Measurements from ENCODE around the gene CEP41. TPM values are rescaled to one million over a fixed set of nuclear protein-coding genes. Genes with fewer than 3 reads are reported as not detected.

Gene CEP41
- total RNA-seq, 4 donors from 2014 or later = 1.8 to 6.2 (median 1.9) TPM

- no peaks in the 10 kb centered on the region for H3K27me3 ChIP-seq
- H3K4me3 ChIP-seq = no peak overlapping the region
- peak in 1 of 2 donors; percentile 5 for ATAC-seq
- intact Hi-C loops (cut with DNase I; ENCODE audit: low total_unique reads) = no loop called here
- in situ Hi-C loops (cut with MboI; ENCODE audit: low sequenced_read_pairs in 4 of 4) = no loop called here
- H3K27ac ChIP-seq = peak overlapping the region in 2 of 4 donors; percentile 63 to 64
- peaks cover 9 to 19% of the 10 kb centered on the region in 2 donors for H3K4me1 ChIP-seq
- no peaks in the 10 kb centered on the region for H3K9me3 ChIP-seq
- no peak for DNase-seq
- no peaks in the 10 kb centered on the region for H3K36me3 ChIP-seq
- TF ChIP-seq CTCF (IDR thresholded peaks at IDR 0.05 in 4 of 5, conservative IDR thresholded peaks at IDR 0.05 in 1 of 5) (no peak), POLR2A (IDR thresholded peaks at IDR 0.05) (no peak)
Observed at GRCh38 chr7:130384841-130385599, 55.8 kb downstream of the CEP41 start.

GRCh38 chr7:130384371-130384801, 56.4 kb downstream of the CEP41 start:
- Histone ChIP-seq H3K36me3 (no peaks in the 10 kb centered on the region), H3K4me3 (no peak overlapping the region), H3K4me1 (peaks cover 9 to 19% of the 10 kb centered on the region in 2 donors), H3K27me3 (no peaks in the 10 kb centered on the region), H3K27ac (no peak overlapping the region), H3K9me3 (no peaks in the 10 kb centered on the region)
- no peak for DNase-seq
- no peak for ATAC-seq
- TF ChIP-seq POLR2A (IDR thresholded peaks at IDR 0.05) (no peak), CTCF (IDR thresholded peaks at IDR 0.05 in 4 of 5, conservative IDR thresholded peaks at IDR 0.05 in 1 of 5) (no peak)
- intact Hi-C loops (cut with DNase I; ENCODE audit: low total_unique reads) (no loop called here), in situ Hi-C loops (cut with MboI; ENCODE audit: low sequenced_read_pairs in 4 of 4) (no loop called here)

- Histone ChIP-seq H3K36me3 (no peaks in the 10 kb centered on the region), H3K4me1 (peaks cover 9 to 19% of the 10 kb centered on the region in 2 donors), H3K4me3 (no peak overlapping the region), H3K27me3 (no peaks in the 10 kb centered on the region), H3K9me3 (no peaks in the 10 kb centered on the region), H3K27ac (no peak overlapping the region)
- ATAC-seq (no peak), DNase-seq (no peak)
- intact Hi-C loops (cut with DNase I; ENCODE audit: low total_unique reads) = no loop called here
- TF ChIP-seq POLR2A (IDR thresholded peaks at IDR 0.05) (no peak), CTCF (IDR thresholded peaks at IDR 0.05 in 4 of 5, conservative IDR thresholded peaks at IDR 0.05 in 1 of 5) (no peak)
- in situ Hi-C loops (cut with MboI; ENCODE audit: low sequenced_read_pairs in 4 of 4) = no loop called here
Observed at GRCh38 chr7:130383187-130383980, 57.4 kb downstream of the CEP41 start.

- TF ChIP-seq CTCF (IDR thresholded peaks at IDR 0.05 in 4 of 5, conservative IDR thresholded peaks at IDR 0.05 in 1 of 5) (no peak), POLR2A (IDR thresholded peaks at IDR 0.05) (no peak)
- Histone ChIP-seq H3K27me3 (no peaks in the 10 kb centered on the region), H3K9me3 (no peaks in the 10 kb centered on the region), H3K36me3 (no peaks in the 10 kb centered on the region), H3K4me3 (no peak overlapping the region), H3K4me1 (peaks cover 9 to 19% of the 10 kb centered on the region in 2 donors), H3K27ac (no peak overlapping the region)
- ATAC-seq (no peak), DNase-seq (no peak)
- in situ Hi-C loops (cut with MboI; ENCODE audit: low sequenced_read_pairs in 4 of 4) (no loop called here), intact Hi-C loops (cut with DNase I; ENCODE audit: low total_unique reads) (no loop called here)
Observed at GRCh38 chr7:130381468-130382312, 59.1 kb downstream of the CEP41 start.

All from gastrocnemius medialis (tissue), 4 donors.